Upper lobe of left lung (tissue), 4 donors: ENCODE results near the gene KCTD5.

Source experiments
- CTCF ChIP-seq, 6 experiments: fragments of 450-650 bp in 4 of 6; fragments of 200-600 bp in 2 of 6; sonication (generic) in 2 of 6; IDR thresholded peaks; one replicate each; pipeline ENCODE4 v1.5.1; 2016 to 2019; ENCODE audit warnings: antibody characterized with exemption in 6 of 6
- POLR2A ChIP-seq, 4 donors: fragments of 450-650 bp; IDR thresholded peaks; one replicate each; pipeline ENCODE4 v1.5.1; 2016 to 2017; ENCODE audit warnings: antibody characterized with exemption in 4 of 4, mild to moderate bottlenecking in 2 of 4
- POLR2AphosphoS5 ChIP-seq, 2 donors: sonication (generic); formaldehyde crosslinking; IDR thresholded peaks; one replicate each; pipeline ENCODE4 v1.5.1; 2017; ENCODE audit warnings: antibody characterized with exemption in 2 of 2

GRCh38 chr16:2717383-2718263, 35.3 kb downstream of the KCTD5 start:
- no peak for TF ChIP-seq CTCF (IDR thresholded peaks at IDR 0.05)
- no peak for TF ChIP-seq POLR2AphosphoS5 (IDR thresholded peaks at IDR 0.05)
- TF ChIP-seq POLR2A (IDR thresholded peaks at IDR 0.05) = no peak
